NCI-H345 treated with DMSO at 0.1 percent for 48 hours (cell line): ENCODE data around the gene CACNA1G.

Experiments used
- DNase-seq: peaks from one replicate; lab custom pipeline; 2025; ENCODE audit not compliant: unreplicated experiment; lab: John Stamatoyannopoulos, UW

The CACNA1G gene

GRCh38 chr17:50560185-50560824 lies at the start of gene CACNA1G:
CACNA1G (plus strand) TSS chr17:50560715; CDS start chr17:50561460, 745 bp downstream.
- peak; percentile 67 for DNase-seq

- DNase-seq, result no peak
Measured at GRCh38 chr17:50511058-50511457, 49.5 kb upstream of the CACNA1G start.

- no peak for DNase-seq
Measured at GRCh38 chr17:50513495-50513894, 47.0 kb upstream of the CACNA1G start.

GRCh38 chr17:50514388-50514787 lies 46.1 kb upstream of the CACNA1G start:
- DNase-seq, result no peak

GRCh38 chr17:50514936-50515702 lies 45.4 kb upstream of the CACNA1G start:
- no peak for DNase-seq

GRCh38 chr17:50517011-50517410 lies 43.5 kb upstream of the CACNA1G start:
- no peak for DNase-seq

GRCh38 chr17:50517504-50518383 lies 42.8 kb upstream of the CACNA1G start:
- no peak for DNase-seq

GRCh38 chr17:50518384-50519023 lies 42.0 kb upstream of the CACNA1G start:
- DNase-seq, result no peak

- DNase-seq, result no peak
Measured at GRCh38 chr17:50519141-50519834, 41.2 kb upstream of the CACNA1G start.

GRCh38 chr17:50520483-50520882 lies 40.0 kb upstream of the CACNA1G start:
- no peak for DNase-seq

- DNase-seq, result no peak
Measured at GRCh38 chr17:50521514-50521913, 39.0 kb upstream of the CACNA1G start.

- no peak for DNase-seq
Measured at GRCh38 chr17:50522766-50523165, 37.7 kb upstream of the CACNA1G start.

- no peak for DNase-seq
Measured at GRCh38 chr17:50523208-50523607, 37.3 kb upstream of the CACNA1G start.

- no peak for DNase-seq
Measured at GRCh38 chr17:50524838-50525237, 35.7 kb upstream of the CACNA1G start.

GRCh38 chr17:50527155-50527762 lies 33.3 kb upstream of the CACNA1G start:
- DNase-seq, result no peak

- no peak for DNase-seq
Measured at GRCh38 chr17:50527949-50528474, 32.5 kb upstream of the CACNA1G start.

- no peak for DNase-seq
Measured at GRCh38 chr17:50529849-50530248, 30.7 kb upstream of the CACNA1G start.

- DNase-seq, result no peak
Measured at GRCh38 chr17:50531428-50532025, 29.0 kb upstream of the CACNA1G start.

GRCh38 chr17:50532452-50533024 lies 28.0 kb upstream of the CACNA1G start, which contains the start of gene EPN3:
EPN3 (plus strand) TSS chr17:50532735; CDS start chr17:50536557, 3,822 bp downstream.
- DNase-seq, result no peak
